Keratinocyte (primary cell): Measurements from ENCODE around the gene CER1.

Experiments
- CTCF ChIP-seq, 3 experiments: IDR thresholded peaks in 1 of 3; conservative IDR thresholded peaks in 1 of 3; optimal IDR thresholded peaks in 1 of 3; 2 replicates in 2 of 3; 3 replicates in 1 of 3; pipeline versions ENCODE3 to v1.5.1; 2011; ENCODE audit warnings: low read length in 3 of 3, mild to moderate bottlenecking in 3 of 3, moderate library complexity in 2 of 3, control low read depth in 1 of 3, inconsistent platforms in 1 of 3; ENCODE audit not compliant: insufficient read depth in 2 of 3; ENCODE audit errors: extremely low read depth in 1 of 3
- EZH2 ChIP-seq: IDR thresholded peaks from one replicate; pipeline ENCODE4 v1.6.1; 2012; ENCODE audit warnings: inconsistent platforms, mild to moderate bottlenecking, low read length, moderate library complexity

GRCh38 chr9:14678776-14679175 is 43.8 kb downstream of the CER1 start:
- TF ChIP-seq CTCF (optimal IDR thresholded peaks at IDR 0.05 in 1 of 3, IDR thresholded peaks at IDR 0.05 in 1 of 3, conservative IDR thresholded peaks at IDR 0.05 in 1 of 3; ENCODE audit: extremely low read depth in 1 of 3, insufficient read depth in 2 of 3, low read length in 3 of 3) (no peak), EZH2 (no peak)
